Measurements from ENCODE around the gene MCHR1. TPM values are rescaled to one million over a fixed set of nuclear protein-coding genes. Genes with fewer than 3 reads are reported as not detected.

The MCHR1 gene
- total RNA-seq, 4 donors from 2014 or later = not detected

DNA sequence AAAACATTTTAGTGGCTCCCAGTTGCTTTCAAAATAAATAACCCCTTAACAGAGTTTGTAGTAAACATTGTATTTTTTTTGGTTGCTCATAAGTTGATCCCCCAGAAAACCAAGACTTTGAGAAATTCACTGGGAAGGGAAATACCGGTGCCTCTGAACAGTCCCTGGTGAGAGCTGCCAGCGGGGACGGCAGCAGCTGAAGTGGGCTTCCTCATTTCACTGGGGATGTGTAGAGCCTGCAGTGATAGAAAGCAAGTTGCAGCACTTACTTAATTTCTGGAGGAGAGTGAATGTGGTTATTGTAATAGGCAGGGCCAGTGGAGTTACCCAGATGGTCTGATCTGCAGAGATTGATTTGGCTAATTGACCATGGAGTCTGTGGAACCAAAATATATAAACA, 18.6 kb upstream of the MCHR1 start:
- TF ChIP-seq, protein P1, sequence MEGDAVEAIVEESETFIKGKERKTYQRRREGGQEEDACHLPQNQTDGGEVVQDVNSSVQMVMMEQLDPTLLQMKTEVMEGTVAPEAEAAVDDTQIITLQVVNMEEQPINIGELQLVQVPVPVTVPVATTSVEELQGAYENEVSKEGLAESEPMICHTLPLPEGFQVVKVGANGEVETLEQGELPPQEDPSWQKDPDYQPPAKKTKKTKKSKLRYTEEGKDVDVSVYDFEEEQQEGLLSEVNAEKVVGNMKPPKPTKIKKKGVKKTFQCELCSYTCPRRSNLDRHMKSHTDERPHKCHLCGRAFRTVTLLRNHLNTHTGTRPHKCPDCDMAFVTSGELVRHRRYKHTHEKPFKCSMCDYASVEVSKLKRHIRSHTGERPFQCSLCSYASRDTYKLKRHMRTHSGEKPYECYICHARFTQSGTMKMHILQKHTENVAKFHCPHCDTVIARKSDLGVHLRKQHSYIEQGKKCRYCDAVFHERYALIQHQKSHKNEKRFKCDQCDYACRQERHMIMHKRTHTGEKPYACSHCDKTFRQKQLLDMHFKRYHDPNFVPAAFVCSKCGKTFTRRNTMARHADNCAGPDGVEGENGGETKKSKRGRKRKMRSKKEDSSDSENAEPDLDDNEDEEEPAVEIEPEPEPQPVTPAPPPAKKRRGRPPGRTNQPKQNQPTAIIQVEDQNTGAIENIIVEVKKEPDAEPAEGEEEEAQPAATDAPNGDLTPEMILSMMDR (IDR thresholded peaks at IDR 0.05) = no peak
- ATAC-seq (ENCODE audit: low FRiP score) = no peak
- no peak for DNase-seq (ENCODE audit: low spot score)

DNA sequence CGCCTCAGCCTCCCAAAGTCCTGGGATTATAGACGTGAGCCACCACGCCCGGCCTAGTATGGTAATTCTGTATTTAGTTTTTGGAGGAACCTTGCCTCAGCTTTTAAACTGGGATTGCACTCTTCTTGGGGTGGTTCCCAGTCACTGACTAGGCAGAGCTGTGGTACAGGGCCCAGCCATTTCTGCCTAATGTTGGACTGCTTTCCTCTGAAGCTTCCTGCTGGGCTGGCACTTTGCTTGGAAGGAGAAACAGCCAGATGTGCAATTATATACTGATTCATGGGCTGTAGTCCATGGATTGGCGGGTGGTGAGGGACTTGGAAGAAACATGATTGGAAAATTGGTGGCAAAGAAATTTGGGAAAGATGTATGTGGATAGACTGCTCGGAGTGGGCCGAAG, 17.6 kb upstream of the MCHR1 start:
- no peak for DNase-seq (ENCODE audit: low spot score)
- no peak for ATAC-seq (ENCODE audit: low FRiP score)
- TF ChIP-seq, protein P1 (IDR thresholded peaks at IDR 0.05) = no peak

DNA sequence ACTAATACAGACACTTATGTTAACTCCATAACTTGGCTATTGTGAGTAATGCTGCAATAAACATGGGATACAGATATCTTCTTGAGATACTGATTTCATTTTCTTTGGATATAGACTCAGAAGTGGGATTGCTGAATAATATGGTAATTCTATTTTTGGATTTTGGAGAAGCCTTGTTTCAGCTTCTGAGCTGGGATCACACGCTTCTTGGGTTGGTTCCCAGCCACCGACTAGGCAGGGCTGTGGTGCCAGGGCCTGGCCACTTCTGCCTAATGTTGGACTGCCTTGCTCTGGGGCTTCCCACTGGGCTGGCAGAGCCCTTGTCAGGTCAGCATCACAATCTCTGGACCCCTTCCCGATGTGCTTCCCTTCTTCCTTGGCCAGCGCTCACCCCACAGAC, 14.0 kb upstream of the MCHR1 start:
- DNase-seq (ENCODE audit: low spot score) = no peak
- no peak for ATAC-seq (ENCODE audit: low FRiP score)
- TF ChIP-seq, protein P1 (IDR thresholded peaks at IDR 0.05) = no peak

DNA sequence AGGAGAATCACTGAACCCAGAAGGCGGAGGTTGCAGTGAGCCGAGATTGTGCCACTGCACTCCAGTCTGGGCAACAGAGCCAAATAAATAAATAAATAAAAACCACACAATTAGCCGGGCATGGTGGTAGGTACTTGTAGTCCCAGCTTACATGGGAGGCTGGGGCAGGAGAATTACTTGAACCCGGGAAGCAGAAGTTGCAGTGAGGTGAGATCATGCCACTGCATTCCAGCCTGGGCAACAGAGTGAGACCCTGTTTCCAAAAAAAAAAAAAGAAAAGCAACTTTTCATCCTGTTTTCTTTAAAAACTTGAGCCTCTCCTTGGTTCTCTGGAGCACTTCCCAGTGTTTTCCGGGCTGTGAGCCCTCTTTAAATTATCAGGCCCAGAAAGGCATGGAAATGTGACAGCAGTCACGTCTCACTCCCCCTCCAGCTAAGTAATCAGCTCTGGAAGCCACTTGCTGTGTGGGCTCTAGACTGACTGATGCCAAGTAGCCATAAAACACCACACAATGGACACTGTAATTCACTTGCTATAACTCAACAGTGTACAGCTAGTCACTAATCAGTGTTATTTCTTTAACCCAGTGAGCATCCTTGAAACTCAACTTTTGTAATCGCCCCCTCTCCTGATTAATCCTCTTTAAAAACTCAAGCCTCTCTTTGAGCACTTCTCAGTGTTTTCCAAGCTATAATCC, 13.0 kb upstream of the MCHR1 start:
- ATAC-seq (ENCODE audit: low FRiP score) (no peak), DNase-seq (ENCODE audit: low spot score) (no peak)
- TF ChIP-seq, protein P1 (IDR thresholded peaks at IDR 0.05) = no peak

DNA sequence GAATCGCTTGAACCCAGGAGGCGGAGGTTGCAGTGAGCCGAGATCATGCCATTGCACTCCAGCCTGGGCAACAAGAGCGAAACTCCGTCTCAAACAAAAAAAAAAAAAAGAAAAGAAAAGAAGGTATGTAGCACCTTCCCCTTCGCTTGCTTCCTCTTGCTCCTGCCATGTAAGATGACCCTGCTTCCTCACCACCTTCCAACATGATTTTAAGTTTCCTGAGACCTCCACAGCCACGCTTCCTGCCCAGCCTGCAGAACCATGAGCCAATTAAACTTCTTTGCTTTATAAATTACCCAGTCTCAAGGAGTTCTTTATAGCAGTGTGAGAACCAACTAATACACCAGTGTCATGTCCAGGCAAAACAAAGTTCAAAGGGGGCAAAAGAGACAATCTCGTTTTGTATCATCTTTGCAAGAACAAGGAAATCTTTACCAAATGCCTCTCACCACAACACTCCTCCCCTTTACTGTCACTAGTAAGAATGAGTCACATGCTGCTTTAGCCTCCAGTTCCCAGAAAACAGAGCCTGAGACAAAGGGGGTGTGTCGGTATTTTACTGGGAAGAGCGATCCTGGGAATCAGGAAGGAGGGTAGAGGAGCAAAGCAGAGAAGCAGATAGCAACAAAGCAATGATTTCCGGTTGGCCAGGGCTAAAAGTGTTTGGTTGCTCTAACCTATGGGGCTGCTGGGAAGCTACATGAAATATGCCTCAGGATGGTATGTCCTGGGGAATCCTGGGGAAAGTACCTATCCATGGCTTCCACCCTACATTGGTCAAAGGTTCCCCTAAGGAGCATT, 10.5 kb upstream of the MCHR1 start:
- DNase-seq (ENCODE audit: low spot score) (no peak), ATAC-seq (ENCODE audit: low FRiP score) (peak; percentile 79)
- TF ChIP-seq, protein P1 (IDR thresholded peaks at IDR 0.05) = no peak

DNA sequence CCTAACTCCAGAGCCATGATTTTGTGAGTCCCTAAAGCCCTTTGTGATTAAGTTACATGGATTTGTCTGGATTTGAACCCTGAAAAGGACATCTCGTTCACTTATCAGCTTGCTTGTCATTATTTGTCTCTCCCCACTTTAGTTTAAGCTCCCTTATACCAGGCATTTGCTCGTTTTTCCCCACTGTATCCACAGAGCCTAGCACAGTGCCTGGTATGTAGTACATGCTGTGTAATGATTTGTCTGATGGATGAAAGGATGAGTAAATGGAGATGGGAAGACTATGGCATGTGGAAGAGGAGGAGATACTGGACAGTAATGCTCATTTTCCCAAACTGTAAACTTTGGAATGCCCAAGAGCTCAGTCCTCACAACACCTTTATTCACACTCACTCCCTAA, 9.2 kb upstream of the MCHR1 start:
- ATAC-seq (ENCODE audit: low FRiP score) (no peak), DNase-seq (ENCODE audit: low spot score) (no peak)
- TF ChIP-seq, protein P1 (IDR thresholded peaks at IDR 0.05) = no peak

DNA sequence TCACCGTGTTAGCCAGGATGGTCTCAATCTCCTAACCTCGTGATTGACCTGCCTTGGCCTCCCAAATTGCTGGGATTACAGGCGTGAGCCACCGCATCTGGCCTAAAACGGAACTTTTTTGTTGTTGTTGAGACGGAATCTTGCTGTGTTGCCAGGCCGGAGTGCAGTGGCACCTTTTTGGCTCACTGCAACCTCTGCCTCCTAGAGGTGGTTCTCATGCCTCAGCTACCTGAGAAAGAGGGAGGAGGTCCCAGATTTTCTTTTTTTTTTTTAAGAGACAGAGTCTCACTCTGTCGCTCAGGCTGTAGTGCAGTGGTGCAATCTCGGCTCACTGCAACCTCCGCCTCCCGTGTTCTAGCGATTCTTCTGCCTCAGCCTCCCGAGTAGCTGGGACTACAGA, 7.9 kb upstream of the MCHR1 start:
- DNase-seq (ENCODE audit: low spot score) (no peak), ATAC-seq (ENCODE audit: low FRiP score) (no peak)
- TF ChIP-seq, protein P1 (IDR thresholded peaks at IDR 0.05) = no peak
